AG10803 (cell line): ENCODE results near the gene KCNH2.
A peak's percentile ranks its signal among the peaks of the same experiment; 100 is the strongest.

Experiments
- DNase-seq: peaks from one replicate; pipeline ENCODE4 v3.0.0; 2010; ENCODE audit warnings: low read depth
- H3K4me3 ChIP-seq: 2 replicates; pipeline ENCODE4 v1.5.1; 2011; ENCODE audit warnings: mild to moderate bottlenecking, low read length, control low read depth
- TF ChIP-seq, protein P1 (sequence below): conservative IDR thresholded peaks from 2 replicates; pipeline ENCODE4 v1.5.1; 2011; ENCODE audit warnings: mild to moderate bottlenecking, low read length, control low read depth, inconsistent platforms

Gene KCNH2

DNA sequence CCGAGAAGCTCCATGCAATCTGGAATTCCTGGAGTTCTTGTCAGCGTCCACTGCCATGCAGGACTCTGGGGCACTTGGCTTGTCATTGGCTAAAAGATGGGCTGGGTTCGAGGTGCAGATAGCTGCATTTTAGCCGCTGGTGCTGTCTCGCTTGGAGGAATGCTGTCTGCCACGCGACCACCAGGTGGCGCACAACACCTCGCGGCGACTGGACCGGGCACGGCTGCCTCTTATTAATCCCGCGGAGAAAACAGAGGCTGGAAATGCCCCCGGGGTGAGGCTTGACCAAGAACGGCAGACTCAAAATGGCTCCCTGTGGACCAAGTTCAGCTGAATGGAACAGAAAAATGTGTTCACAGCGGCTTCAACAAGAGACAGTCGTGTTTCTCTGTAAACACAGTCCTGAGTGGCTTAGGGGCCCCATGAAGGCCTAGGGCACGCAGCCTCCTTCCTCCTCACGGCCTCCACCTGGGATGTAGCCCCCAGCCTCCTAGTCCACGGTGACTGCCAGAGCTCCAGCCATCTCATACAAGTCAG lies 79.6 kb downstream of the KCNH2 start:
- no peak overlapping the region for H3K4me3 ChIP-seq
- DNase-seq: peak; percentile 57
- TF ChIP-seq, protein P1, sequence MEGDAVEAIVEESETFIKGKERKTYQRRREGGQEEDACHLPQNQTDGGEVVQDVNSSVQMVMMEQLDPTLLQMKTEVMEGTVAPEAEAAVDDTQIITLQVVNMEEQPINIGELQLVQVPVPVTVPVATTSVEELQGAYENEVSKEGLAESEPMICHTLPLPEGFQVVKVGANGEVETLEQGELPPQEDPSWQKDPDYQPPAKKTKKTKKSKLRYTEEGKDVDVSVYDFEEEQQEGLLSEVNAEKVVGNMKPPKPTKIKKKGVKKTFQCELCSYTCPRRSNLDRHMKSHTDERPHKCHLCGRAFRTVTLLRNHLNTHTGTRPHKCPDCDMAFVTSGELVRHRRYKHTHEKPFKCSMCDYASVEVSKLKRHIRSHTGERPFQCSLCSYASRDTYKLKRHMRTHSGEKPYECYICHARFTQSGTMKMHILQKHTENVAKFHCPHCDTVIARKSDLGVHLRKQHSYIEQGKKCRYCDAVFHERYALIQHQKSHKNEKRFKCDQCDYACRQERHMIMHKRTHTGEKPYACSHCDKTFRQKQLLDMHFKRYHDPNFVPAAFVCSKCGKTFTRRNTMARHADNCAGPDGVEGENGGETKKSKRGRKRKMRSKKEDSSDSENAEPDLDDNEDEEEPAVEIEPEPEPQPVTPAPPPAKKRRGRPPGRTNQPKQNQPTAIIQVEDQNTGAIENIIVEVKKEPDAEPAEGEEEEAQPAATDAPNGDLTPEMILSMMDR: peak; percentile 87

DNA sequence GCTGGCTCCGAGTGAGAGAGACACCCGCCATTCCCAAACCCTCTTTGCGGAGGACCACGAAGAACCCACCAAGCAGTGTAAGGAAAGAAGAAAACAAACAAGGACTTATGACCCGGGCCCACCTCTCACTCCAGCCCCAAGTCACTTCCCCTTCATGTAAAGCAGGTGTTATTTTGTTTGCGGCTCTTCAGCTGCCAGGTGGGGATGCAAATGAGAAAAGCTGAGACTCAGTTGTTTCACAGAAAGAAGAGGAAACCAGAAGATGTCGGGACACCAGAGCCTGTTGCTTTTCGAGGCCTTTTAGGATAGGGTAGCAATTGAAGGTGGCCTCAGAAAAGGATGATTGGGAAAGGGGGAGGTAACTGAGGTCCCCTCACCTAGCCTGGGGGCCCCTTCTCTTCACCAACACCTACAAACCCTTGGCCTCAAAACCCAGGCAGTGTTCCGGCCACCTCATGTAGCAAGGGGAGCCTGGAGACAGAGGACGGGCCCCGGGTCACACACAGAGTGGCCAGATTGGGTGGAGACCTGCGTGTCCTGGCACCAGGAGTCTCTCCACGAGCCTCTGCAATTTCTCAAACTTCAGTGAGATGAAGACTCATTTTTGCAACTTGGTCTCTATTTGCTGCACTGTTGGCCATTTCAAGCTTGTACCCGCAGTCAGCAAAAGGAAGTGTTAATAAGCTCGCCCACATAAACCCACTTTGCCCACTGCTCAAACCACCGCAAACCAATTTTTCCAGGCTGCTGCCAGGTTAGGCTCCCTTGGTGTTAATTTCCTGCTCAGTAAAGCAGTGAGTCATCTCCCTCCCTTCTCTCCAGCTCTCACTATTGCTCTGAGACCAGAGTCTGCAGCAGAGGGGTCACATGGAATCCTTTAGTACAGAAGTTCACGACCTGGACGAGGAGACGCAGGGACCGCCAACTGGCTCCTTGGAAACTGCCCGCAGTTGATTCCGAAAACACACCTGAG lies 80.3 kb downstream of the KCNH2 start:
- TF ChIP-seq, protein P1: no peak
- H3K4me3 ChIP-seq: no peak overlapping the region
- DNase-seq: no peak

DNA sequence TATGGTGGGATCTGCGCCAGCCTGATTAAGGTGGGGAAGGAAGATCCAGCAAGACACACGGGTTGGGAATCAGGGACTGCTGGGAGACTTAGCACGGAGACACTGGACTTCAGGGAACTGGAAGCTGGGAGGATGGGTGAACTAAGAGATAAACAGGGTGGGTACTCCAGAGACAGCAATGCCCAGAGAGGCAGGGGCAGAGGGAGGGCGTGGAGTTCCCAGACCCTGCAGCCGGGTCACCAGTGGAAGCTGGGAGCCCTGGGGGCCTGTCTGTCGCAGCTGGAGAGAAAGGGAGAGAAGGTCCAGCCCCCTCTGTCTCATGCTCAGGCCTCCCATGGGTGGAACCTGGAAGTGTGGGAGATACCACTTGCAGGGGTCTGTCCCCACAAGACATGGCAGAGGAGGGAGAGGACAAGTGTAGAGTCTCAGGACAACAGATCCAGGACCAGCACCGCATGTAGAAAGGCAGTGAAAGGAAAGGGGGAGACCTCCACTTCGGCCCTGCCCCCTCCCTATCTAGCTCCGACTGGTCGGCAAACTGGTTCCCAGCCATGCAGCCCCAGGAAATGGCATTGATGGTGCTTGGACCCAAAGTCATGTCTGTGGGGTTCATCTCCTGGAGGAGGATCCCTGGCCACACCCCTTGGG lies 81.4 kb downstream of the KCNH2 start:
- TF ChIP-seq, protein P1: no peak
- H3K4me3 ChIP-seq: no peak overlapping the region
- DNase-seq: no peak

DNA sequence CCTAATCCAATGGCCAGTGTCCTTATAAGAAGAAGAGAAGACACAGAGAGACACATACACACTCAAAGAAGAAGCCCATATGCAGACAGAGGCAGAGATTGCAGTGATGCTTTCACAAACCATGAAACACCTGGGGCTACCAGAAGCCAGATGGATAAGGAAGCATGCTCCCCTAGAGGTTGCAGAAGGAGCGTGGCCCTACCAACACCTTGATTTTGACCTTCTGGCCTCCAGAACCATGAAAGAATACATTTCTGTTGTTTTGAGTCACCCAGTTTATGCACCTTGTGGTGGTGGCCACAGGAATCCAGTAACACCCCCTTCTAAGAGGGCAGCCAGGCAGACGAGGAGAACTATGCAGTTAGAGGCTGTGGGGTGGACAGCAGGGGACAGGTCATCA lies 82.3 kb downstream of the KCNH2 start:
- no peak overlapping the region for H3K4me3 ChIP-seq

More for the DNA sequence above, 82.3 kb downstream of the KCNH2 start:
- TF ChIP-seq, protein P1: no peak
- DNase-seq: no peak
